GM18867 (cell line): ENCODE results near the gene TPM2.
"Not testable (repeated sequence)": the region's sequence is repeated elsewhere in the genome, so short reads cannot be mapped to it uniquely, and the experiment has no call there.

ENCODE experiments used
- ATAC-seq: cut with Tn5 transposase; IDR thresholded peaks from one replicate; pipeline ENCODE4 v1.9.1; 2021; ENCODE audit warnings: mild to moderate bottlenecking, moderate library complexity; ENCODE audit not compliant: unreplicated experiment

TPM2 gene

DNA sequence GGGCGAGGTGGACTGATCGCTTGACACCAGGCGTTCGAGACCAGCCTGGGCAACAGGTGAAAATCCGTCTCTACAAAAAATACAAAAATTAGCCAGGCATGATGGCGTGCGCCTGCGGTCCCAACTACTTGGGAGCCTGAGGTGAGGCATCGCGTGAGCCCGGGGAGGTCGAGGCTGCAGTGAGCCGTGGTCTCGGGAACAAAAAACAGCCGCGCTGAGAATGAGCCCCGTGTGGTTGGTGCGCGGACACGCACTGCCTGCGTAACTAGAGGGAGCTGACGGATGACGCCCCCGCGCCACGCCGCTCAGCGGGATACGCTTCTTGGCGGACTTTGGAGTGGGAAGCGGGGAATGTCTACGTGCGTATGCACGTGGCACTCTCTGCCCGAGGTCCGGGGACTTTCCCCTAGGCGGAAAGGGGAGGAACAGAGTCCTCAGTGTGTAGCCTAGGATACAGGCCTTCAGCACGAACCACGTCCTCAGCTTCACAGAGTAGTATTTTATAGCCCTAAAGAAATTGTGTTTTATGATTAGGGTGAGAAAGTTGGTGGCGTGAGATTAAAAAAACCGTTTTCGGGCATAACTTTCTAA, 32.1 kb downstream of the TPM2 start, which contains the start of gene RMRP:
TSS of gene RMRP (minus strand) at position 474 of the 591 bp plus-strand sequence.
- ATAC-seq = peak; percentile 80

DNA sequence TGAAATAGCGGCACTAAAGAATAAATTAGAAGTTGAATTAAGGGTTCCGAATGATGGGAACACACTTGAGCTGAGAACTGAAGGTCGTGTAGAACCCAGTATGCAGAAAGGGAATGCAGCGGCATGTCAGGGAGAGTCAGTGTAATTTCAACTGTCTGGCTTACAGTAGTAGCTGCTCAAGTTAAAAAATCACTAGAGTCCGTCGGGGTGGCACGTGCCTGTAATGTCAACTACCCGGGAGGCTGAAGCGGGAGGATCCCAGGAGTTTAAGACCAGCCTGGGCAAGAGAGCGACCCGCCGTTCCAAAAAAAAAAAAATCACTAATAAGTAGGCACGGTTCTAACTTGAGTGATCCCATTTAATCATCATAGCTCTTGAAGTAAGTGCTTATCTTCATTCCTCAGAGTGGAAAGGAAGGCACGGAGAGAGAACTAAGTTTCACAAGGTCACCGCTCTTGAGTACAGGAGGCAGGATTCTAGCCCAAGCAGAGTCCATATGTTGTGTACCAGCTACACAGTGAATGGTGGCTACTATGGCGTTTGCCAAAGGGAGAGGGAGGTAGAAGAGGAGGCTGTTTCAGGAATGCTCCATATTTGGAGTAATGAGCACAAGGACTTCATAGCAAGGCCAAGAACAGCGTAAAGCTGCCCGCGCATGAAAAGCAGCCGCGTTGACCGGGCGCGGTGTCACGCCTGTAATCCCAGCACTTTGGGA, 32.7 kb downstream of the TPM2 start:
- ATAC-seq = no peak

DNA sequence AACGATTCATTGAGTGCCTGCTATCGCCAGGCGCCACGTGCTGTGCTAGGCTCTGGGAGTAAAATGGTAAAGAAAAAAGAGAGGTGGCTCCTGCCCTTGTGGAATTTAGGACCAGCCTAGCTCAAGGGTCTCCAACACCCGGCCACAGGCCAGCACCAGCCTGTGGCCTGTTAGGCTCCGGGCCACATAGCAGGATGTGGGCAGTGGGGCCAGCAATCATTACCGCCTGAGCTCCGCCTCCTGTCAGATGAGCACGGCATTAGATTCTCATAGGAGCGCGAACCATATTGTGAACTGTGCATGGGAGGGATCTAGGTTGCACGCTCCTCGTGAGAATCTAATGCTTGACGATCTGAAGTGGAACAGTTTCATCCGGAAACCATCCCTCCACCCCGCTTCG, 33.4 kb downstream of the TPM2 start:
- no peak for ATAC-seq

DNA sequence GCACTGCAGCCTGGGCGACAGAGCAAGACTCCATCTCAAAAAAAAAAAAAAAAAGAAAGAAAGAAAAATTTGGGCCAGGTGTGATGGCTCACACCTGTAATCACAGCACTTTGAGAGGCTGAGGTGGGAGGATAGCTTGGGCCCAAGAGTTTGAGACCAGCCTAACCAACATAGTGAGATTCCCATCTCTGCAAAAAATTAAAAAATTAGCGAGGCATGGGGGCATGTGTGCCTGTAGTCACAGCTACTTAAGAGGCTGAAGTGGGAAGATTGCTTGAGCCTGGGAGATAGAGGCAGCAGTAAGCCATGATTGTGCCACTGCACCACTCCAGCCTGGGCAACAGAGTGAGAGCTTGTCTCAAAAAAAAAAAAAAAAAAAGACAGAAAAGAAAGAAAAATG, 36.1 kb downstream of the TPM2 start:
- no peak for ATAC-seq

DNA sequence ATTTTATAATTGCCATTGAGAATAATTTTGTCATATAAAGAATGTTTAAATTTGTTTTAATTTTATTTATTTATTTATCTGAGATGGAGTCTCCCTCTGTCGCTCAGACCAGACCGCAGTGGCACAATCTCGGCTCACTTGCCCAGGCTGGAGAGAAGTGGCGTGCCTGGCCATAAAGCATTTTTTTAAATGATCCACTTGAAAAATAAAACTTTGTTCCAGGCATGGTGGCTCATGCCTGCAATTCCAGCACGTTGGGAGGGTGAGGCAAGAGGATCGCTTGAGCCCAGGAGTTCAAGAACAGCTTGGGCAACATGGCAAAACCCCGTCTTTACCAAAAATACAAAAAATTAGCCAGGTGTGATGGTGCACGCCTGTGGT, 36.9 kb downstream of the TPM2 start:
- no peak for ATAC-seq

DNA sequence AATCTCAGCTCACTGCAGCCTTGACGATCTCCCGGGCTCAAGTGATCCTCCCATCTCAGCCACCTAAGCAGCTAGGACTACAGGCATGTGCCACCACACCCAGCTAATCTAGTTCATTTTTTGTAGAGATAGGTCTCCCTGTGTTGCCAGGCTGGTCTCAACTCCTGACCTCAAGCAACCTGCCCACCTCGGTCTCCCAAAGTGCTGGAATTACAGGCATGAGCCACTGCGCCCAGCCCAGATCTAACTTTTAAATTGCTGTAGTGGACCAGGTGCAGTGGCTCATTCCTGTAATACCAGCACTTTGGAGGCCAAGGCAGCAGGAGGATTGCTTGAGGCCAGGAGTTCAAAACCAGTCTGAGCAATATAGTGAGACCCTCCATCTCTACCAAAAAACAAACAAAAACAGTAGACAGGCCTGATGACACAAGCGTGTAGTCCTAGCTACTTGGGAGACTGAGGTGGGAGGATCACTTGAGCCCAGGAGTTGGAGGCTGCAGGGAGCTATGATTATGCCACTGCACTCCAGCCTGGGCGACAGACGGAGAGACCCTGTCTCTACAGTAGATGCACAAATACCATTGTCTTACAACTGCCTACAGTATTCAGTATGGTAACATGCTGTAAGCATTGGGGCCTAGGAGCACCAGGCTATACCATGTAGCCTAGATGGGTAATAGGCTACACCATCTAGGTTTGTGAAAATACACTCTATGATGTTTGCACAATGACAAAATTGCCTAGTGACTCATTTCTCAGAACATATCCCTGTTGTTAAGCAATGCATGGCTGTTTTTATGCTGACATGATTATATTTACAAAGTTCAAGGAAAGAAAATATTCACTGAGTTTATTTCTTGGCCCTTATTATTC, 37.5 kb downstream of the TPM2 start:
- no peak for ATAC-seq

DNA sequence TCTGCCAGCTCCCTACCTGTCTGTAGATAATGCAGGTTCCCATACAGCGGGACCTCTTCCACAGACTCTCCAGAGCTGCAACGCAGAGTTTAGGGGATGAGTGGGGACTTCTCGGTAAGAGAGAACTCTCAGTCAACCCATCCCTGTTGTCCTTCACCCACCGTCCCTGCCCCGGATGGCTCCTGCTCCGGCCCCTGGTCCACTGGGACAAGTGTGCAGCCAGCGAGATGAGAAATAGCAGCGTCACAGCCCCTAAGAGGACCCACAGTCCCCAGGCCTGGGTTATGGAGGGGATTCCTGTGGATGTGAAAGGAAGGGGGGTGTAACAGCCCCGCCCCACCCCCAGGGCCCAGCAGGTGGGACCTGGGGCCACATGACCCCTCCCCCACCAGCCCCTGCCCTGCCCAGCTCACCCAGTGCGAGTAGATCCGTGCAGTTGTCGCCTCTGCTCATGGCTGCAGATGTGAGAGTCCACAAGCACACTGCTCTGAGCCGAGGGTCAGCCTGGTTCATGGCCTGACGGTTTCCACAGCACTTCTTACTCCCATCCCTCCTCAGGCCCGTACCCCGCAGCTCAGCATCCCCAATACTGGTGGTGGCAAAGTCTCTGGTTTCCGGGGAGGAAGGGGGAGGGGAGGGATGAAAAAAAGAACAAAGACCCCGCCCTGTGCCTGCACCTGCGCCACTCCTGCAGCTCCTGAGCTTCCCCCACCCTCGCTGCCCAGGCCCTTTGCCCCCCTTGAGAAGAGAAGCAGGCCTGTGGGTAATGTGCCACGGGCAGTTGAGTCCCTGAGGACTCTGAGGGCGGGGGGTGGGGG, 39.2 kb downstream of the TPM2 start, which contains the start of gene SIT1:
TSS of gene SIT1 (minus strand) at position 591 of the 818 bp plus-strand sequence. CDS start at position 513, 78 bp downstream.
- no peak for ATAC-seq

DNA sequence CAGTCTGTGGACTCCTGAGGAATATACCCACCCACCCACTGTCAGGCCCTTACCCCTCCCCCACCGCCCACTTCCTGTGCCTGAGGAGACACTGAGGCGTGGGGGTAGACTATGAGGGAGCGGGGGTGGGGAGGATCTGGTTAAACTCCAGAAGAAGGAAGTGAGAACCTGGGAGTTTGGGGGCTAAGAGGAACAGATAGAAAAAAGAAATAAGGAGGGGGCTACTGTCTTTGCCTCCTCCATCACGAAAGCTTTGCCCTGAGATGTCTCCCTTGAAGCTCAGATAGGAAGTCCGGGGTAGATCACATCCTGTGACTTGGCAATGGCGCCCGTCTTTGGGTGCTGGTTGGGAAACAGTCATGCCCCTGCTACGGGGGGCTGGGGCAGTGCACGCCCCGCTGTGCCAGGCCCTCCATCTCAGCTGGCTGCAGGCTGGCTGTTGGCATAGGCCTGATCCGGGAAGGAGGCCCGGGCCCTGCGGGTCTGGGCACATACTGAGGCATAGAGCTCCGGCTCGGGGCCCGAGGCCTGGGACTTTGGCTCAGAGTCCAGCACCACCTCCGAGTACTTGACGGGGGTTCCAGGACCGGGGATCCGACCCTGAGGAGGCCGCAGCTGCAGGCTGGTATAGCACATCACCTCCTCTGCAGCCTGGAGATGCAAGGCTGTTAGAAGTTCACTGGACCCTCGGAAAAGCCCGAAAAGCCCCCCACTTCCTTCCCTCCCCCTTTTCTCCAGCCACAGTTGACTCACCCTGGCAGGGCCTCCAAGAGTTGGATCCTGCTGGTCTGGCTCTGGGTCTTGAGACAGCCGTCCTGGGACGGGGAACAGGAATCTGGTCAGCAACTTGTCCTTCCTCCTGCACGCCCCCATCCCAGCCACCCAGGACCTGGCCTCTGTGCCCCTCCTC, 40.0 kb downstream of the TPM2 start:
- no peak for ATAC-seq

DNA sequence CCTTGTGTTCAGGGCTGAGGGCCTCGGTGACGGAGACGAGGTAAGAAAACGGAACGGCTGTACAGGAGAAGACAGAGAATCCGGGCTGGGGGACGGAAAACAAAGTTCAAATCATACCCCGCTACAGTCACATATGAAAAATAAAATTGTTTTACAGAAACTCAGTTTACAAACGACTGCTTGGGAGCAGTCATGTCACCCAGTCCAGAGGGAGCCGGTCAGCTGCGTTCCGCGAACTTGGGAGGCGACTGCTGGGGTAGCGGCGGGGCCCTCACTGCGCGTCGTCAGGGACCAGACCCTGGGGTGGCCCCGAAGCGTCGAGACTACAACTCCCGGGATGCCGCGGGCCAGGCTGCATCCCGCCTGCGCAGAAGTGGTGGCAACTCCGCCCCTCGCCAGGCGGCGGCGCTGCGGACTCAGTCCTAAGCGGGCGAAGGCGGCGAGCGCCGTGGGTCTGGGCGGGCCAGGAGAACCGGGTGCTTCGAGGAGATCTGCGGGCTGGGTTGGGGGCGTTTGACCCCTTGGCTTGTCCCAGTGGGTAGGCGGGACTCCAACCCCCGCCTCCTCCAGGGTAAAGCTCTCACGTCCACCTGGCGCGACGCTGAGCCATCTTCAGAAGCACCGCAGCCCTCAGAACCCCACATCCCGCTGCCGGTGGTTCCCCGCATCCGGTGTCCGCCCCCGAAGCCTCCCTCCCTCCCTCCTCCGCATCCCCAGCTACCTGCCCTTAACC, 43.0 kb downstream of the TPM2 start:
- ATAC-seq = peak; percentile 87

DNA sequence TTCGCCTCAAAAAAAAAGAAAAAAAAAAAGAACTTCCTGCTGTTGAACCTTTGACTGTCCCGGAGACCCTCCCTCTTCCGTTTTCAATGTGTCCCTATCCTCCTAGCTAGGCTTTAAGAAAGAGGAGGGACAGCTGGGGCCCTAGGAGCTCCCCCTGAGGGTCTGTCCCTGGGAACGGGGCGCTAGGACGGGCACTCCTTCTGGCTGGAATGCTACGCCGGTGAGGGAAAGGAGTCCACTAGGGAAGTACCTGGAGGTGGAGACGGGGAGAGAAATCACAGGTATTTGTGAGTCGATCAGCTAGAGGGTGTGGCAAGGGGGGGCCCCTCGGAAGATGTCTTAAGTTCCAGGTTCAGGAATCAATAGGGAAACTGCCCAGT, 43.6 kb downstream of the TPM2 start:
- ATAC-seq = no peak

DNA sequence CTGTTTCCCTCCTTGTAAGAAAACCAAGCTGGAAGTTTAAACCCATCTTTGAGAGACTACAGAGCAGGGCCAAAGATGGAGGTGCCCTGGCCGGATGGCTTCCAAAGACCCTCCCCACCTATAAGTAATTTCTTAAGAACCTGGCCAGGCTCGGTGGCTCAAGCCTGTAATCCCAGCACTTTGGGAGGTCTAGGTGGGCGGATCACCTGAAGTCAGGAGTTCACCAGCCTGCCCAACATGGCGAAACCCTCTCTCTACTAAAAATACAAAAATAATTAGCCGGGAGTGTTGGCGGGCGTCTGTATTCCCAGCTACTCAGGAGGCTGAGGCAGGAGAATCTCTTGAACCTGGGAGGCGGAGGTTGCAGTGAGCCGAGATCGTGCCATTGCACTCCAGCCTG, 44.0 kb downstream of the TPM2 start:
- ATAC-seq = not testable (repeated sequence)

DNA sequence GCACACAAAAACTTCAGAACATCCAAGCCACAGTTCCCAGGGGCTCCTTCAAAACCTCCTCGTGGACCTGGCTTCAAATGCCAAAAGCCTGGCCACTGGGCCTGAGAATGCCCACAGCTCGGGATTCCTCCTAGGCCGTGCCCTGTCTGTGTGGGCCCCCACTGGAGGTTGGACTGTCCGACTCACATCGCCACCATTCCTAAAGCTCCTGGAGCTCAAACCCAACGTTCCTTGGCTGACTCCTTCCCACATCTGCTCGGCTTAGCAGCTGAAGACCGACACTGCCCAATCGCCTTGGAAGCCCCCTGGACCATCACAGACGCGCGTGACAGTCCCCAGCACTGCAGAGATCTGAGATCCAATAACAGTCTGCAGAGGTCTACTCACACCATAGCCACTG, 46.7 kb downstream of the TPM2 start:
- no peak for ATAC-seq

DNA sequence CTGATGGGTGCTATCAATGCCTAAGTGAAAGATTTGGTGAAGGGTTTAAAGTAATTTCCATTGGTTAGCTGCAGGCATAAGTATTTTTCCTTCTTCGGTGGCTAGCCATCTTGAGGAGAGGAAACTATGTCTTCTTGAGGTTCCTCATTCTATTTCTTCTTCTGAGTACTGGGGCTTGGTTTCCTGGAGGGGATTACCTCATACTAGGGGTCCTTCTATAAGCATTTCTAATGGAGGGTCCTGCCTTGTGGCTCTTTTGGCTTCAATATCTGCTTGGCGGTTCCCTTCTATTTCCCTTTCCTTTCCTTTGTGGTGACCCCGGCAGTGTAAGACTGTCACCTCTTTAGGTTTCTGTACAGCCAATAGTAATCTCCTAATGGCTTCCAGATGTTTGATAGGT, 48.2 kb downstream of the TPM2 start:
- not testable (repeated sequence) for ATAC-seq

DNA sequence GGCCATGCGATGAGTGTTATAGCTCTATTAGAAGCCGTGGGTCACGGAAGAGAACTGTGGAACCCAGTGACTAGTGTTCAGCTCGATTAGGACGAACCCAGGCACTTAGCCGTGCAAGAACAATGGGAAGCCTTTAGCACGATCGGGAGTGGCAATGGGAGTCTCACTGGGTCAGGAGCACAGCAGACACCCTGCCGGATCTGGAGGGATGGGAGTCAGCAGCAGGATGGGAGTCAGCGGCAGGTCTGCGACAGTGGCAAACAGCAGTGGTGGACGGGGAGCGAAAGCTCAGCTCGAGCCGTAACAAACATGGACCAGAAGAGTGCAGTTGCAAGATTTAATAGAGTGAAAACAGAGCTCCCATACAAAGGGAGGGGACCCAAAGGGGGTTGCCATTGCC, 49.3 kb downstream of the TPM2 start:
- ATAC-seq = not testable (repeated sequence)

DNA sequence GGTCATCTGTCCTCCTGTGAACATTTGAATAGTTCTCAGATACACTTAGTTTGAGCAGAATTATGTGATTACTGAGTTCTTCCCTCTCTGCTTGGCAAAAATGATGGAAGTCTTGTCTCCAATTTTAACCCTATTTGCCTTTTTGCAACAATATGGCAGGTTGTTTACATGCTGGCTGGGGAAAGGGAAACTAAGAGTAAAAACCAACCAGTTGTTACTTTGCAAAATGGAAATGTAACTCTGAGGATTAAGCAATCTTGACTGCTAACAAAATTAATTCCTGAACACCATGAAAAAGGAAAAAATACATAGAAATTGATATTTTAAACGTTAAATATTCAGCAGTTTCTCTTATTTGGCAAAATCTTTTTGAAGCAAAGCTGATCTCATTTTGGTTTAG, 50.1 kb downstream of the TPM2 start:
- no peak for ATAC-seq

DNA sequence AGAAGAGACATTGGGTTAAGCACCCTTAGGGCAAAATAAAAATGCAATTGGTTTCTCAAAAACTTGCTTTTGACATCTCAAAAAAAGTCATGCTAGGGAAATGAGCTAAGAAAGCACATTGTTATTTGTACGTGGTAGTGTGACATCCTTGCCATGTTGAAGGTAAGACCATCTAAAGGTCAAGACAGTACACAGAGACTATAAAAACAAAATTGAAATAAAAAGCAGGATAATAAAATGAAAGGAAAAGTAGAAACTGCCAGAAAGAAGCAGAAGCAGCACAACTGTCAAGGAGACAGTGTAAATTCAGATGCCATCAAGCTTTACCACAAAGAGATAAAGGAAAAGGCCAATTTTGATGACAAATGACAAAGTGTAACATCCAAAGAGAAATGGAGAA, 50.5 kb downstream of the TPM2 start:
- ATAC-seq = not testable (repeated sequence)

DNA sequence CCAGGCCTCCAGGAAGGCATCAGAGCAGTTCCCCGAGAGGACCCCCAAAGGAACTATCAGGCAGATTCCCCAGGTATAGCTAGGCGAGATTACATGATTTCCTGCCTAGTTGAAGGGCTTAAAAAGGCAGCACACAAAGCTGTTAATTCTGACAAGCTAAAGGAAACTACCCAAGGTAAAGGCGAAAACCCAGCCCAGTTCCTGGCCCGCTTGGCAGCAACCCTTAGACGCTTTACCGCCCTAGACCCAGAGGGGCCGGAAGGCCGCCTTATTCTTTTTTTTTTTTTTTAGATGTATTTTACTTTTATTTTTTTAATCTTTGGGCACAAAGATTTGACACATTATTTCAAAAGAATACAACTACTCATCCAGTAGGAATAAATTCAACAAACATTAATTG, 51.0 kb downstream of the TPM2 start:
- ATAC-seq = not testable (repeated sequence)

DNA sequence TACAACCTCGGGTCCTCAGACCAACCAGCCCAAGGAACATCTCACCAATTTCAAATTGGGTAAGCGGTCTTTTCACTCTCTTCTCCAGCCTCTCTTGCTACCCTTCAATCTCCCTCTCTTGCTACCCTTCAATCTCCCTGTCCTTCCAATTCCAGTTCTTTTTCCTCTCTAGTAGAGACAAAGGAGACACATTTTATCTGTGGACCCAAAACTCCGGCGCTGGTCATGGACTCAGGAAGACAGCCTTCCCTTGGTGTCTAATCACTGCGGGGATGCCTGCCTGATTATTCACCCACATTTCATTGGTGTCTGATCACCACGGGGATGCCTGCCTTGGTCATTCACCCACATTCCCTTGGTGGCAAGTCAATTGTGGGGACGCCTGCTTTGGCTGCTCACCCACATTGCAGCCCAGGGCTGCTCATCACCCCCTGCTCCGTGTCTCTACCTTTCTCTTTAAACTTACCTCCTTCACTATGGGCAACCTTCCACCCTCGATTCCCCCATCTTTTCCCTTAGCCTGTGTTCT, 52.2 kb downstream of the TPM2 start:
- ATAC-seq = not testable (repeated sequence)

DNA sequence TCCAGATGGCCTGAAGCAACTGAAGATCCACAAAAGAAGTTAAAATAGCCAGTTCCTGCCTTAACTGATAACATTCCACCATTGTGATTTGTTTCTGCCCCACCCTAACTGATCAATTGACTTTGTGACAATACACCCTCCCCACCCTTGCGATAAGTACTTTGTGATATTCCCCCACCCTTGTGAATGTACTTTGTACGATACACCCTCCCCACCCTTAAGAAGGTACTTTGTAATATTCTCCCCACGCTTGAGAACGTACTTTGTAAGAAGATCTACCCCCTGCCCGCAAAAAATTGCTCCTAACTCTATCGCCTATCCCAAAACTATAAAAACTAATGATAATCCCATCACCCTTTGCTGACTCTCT, 52.9 kb downstream of the TPM2 start:
- not testable (repeated sequence) for ATAC-seq
